ENCODE results near the gene GPSM3. TPM values are rescaled to one million over a fixed set of nuclear protein-coding genes. Genes with fewer than 3 reads are reported as not detected.
A peak's percentile ranks its signal among the peaks of the same experiment; 100 is the strongest.

GPSM3 gene
- total and polyA plus RNA-seq, 7 donors, result 1.5 to 5.1 (median 2.7) TPM

GRCh38 chr6:32184084-32184640 is 8.3 kb downstream of the GPSM3 start, which contains the start of gene AGER:
TSS of gene AGER (minus strand) at chr6:32184253. CDS start at chr6:32184222, 31 bp downstream.
- no peaks in the 10 kb centered on the region for H3K9me3 ChIP-seq
- ATAC-seq, result no peak
- H3K36me3 ChIP-seq (ENCODE audit: insufficient read depth in 1 of 2, low read depth in 1 of 2), result peaks cover 0 to 59% of the 10 kb centered on the region in 2 donors
- 64 to 74% (median 68%) methylated on average over 6 of the region's 6 CpGs for WGBS, 3 donors
- peak within 1 kb of the TSS; percentile 22 for H3K4me3 ChIP-seq
- DNase-seq, result no peak
- peak within 1 kb of the TSS; percentile 76 for H3K27ac ChIP-seq
- no peaks in the 10 kb centered on the region for H3K27me3 ChIP-seq (ENCODE audit: insufficient read depth in 3 of 3, low read length in 2 of 3)
- H3K4me1 ChIP-seq, result peaks cover 26% of the 10 kb centered on the region
- TF ChIP-seq CTCF (IDR thresholded peaks at IDR 0.05), result no peak
- intact Hi-C loops (cut with DNase I), result no loop called here

GRCh38 chr6:32183483-32184083 is 8.9 kb downstream of the GPSM3 start:
- Histone ChIP-seq H3K36me3 (ENCODE audit: insufficient read depth in 1 of 2, low read depth in 1 of 2) (peaks cover 0 to 59% of the 10 kb centered on the region in 2 donors), H3K4me3 (no peak overlapping the region), H3K27ac (peak overlapping the region; percentile 55), H3K27me3 (ENCODE audit: insufficient read depth in 3 of 3, low read length in 2 of 3) (no peaks in the 10 kb centered on the region), H3K9me3 (no peaks in the 10 kb centered on the region), H3K4me1 (peaks cover 29% of the 10 kb centered on the region)
- TF ChIP-seq CTCF (IDR thresholded peaks at IDR 0.05), result no peak
- 64 to 70% (median 67%) methylated on average over 15 of the region's 15 CpGs for WGBS, 3 donors
- DNase-seq (no peak), ATAC-seq (no peak)
- intact Hi-C loops (cut with DNase I), result no loop called here

- DNase-seq, result no peak
- WGBS, 3 donors, result 77 to 79% (median 78%) methylated on average over 3 of the region's 3 CpGs
- no peak overlapping the region for H3K4me3 ChIP-seq
- H3K27ac ChIP-seq, result peak overlapping the region; percentile 55
- ATAC-seq, result no peak
- TF ChIP-seq CTCF (IDR thresholded peaks at IDR 0.05), result no peak
- peaks cover 26% of the 10 kb centered on the region for H3K4me1 ChIP-seq
- no peaks in the 10 kb centered on the region for H3K27me3 ChIP-seq (ENCODE audit: insufficient read depth in 3 of 3, low read length in 2 of 3)
- H3K36me3 ChIP-seq (ENCODE audit: insufficient read depth in 1 of 2, low read depth in 1 of 2), result peaks cover 0 to 59% of the 10 kb centered on the region in 2 donors
- intact Hi-C loops (cut with DNase I), result no loop called here
- H3K9me3 ChIP-seq, result no peaks in the 10 kb centered on the region
Measured at GRCh38 chr6:32183030-32183429, 9.4 kb downstream of the GPSM3 start.

GRCh38 chr6:32182555-32182981 is 9.9 kb downstream of the GPSM3 start:
- Histone ChIP-seq H3K9me3 (no peaks in the 10 kb centered on the region), H3K4me1 (peaks cover 26% of the 10 kb centered on the region), H3K36me3 (ENCODE audit: insufficient read depth in 1 of 2, low read depth in 1 of 2) (peaks cover 0 to 54% of the 10 kb centered on the region in 2 donors), H3K27ac (peak overlapping the region; percentile 55), H3K27me3 (ENCODE audit: insufficient read depth in 3 of 3, low read length in 2 of 3) (no peaks in the 10 kb centered on the region), H3K4me3 (no peak overlapping the region)
- no peak for TF ChIP-seq CTCF (IDR thresholded peaks at IDR 0.05)
- 54 to 70% (median 61%) methylated on average over 10 of the region's 10 CpGs for WGBS, 3 donors
- intact Hi-C loops (cut with DNase I), result no loop called here
- DNase-seq (no peak), ATAC-seq (no peak)
